Activated CD8-positive, alpha-beta memory T cell treated with anti-CD3 and anti-CD28 coated beads, Interleukin-2, amount 50 U/mL, for 48 hours (primary cell): Measurements from ENCODE around the gene TMEM9B.

Source experiments
- DNase-seq: peaks from one replicate; pipeline ENCODE4 v3.0.0-alpha.2; 2020

Gene TMEM9B

GRCh38 chr11:8928205-8928604, 36.0 kb downstream of the TMEM9B start:
- DNase-seq = no peak

- DNase-seq = no peak
These were observed 37.0 kb downstream of the TMEM9B start for GRCh38 chr11:8927233-8927632.

- no peak for DNase-seq
These were observed 38.0 kb downstream of the TMEM9B start for GRCh38 chr11:8926236-8926635.

- DNase-seq = no peak
These were observed 38.5 kb downstream of the TMEM9B start for GRCh38 chr11:8925711-8926110.

GRCh38 chr11:8922691-8923090, 41.6 kb downstream of the TMEM9B start:
- no peak for DNase-seq

GRCh38 chr11:8917157-8917825, 47.0 kb downstream of the TMEM9B start:
- no peak for DNase-seq

- DNase-seq = no peak
These were observed 49.6 kb downstream of the TMEM9B start for GRCh38 chr11:8914661-8915018.

GRCh38 chr11:8913961-8914660, 50.1 kb downstream of the TMEM9B start:
- DNase-seq = peak; percentile 69

- peak; percentile 95 for DNase-seq
These were observed 53.0 kb downstream of the TMEM9B start, which contains the start of gene AKIP1 for GRCh38 chr11:8911029-8911823. Gene AKIP1, plus strand, starts transcription at chr11:8911189. Its CDS starts 261 bp downstream, at chr11:8911450.

GRCh38 chr11:8910649-8911026, 53.6 kb downstream of the TMEM9B start:
- DNase-seq = no peak

- no peak for DNase-seq
These were observed 56.1 kb downstream of the TMEM9B start for GRCh38 chr11:8908099-8908498.

- DNase-seq = no peak
These were observed 57.1 kb downstream of the TMEM9B start for GRCh38 chr11:8907116-8907515.

- no peak for DNase-seq
These were observed 58.6 kb downstream of the TMEM9B start for GRCh38 chr11:8905528-8906165.

GRCh38 chr11:8899119-8899753, 65.0 kb downstream of the TMEM9B start:
- no peak for DNase-seq
